NCI-H510A treated with DMSO at 0.1 percent for 48 hours (cell line): ENCODE results near the gene MCIDAS.
A peak's percentile ranks its signal among the peaks of the same experiment; 100 is the strongest.

ENCODE experiments used
- DNase-seq: peaks from one replicate; lab custom pipeline; 2025; lab: John Stamatoyannopoulos, UW

The MCIDAS gene

DNA sequence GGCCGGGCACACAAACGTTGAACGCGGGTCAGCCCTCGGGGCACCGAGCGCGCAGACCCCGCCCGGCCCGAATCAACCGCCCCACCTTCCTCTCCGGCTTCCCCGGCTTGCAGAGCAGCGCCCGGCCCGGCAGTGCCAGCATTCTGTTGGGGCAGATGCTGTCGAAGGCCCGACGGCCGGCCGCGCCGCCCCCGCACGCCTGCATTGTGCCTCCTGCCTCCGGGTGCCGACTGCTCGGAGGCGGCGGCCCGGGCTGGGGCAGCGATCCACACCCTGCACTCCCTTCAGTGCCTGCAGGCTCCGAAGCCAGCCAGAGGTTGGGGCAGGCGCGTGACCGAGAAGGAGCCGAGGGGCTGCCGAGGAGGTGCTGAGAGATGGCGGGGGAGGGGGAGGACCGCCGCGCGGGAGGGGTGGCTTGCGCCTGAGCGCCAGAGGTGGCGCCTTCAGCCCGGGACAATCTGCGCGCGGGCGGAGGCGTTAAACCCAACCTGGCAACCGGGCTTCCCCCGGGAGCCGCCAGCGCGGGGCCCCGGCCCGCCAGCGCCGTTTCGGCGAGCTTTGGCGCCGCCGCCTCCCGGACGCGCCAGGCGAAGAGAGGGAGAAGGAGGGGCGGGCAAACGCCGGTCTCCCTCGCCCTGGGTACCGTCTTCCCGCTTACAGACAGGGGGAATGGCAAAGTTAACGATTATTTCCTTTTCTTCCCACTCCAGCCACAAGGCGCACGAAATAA is at the start of gene MCIDAS:
TSS of gene MCIDAS (minus strand) at position 382 of the 730 bp plus-strand sequence. CDS start at position 205, 177 bp downstream.
- DNase-seq: peak; percentile 38

DNA sequence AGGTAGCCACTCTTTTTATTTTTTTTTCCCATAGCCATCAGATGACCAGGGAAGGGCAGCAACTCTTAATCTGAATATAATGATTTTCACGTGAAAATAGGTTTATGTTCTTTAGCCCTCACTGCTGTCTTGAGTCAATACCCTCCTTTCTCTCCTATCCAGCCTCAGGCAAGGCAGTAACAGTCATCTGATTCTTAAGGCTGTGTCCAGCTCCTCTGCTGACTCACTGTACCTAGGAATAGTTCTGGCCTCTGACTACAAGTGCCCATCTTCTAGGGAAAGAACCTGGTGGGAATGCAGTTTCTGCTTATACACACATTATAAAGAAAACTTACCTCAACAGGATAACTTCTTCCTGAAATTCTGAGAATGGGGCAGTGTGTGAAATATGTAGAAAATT is 49.7 kb upstream of the MCIDAS start:
- DNase-seq: no peak

DNA sequence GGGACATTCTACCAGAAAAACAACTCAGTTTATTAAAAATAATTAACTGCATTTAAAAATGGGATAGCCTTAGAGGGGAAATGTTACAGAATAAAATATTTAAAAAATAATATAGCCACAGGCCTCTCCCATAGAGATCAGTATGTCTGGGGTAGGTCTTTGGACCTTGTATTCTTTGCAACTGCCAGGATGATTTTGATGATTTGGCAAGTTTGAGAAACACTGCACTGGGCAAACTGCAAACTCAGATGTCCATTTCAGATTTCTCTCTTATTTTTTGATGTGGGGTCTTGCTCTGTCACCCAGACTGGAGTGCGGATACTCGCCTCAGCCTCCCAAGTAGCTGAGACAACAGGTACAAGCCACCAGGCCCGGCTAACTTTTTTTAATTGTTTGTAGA is 31.2 kb upstream of the MCIDAS start:
- no peak for DNase-seq

DNA sequence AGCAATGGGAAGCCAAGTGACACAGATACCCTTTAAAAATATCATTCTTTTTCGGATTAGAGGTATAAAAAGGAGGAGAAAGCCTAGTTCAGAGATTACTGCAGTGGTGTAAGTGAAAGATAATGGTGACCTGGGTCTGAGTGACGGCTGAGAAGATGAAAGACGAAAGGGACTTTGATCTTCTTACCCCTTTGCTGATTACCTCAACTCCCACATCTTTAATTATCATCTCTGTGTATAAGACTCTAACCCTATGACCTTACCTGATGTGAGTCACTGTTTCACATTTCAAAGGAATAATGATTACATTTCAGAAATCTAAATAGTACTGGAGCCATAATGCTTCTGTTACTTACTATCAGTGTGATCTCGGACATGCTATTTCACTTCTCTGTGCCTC is 27.7 kb upstream of the MCIDAS start:
- no peak for DNase-seq

DNA sequence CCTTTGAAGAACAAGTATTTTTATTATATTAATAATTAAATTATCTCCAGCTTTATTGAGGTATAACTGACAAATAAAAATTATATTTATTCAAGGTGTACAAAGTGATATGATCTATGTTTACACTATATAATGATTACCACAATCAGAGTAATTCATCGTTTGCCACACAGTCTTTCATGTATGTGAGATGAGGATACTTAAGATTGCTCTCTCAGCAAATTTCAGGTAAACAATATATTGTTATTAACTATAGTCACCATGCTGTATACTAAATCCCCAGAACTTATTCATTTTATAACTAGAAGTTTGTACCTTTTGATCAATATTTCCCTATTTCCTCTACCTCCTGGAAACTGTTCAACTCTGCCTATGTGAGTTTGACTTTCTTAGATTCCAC is 22.9 kb upstream of the MCIDAS start:
- DNase-seq: no peak

DNA sequence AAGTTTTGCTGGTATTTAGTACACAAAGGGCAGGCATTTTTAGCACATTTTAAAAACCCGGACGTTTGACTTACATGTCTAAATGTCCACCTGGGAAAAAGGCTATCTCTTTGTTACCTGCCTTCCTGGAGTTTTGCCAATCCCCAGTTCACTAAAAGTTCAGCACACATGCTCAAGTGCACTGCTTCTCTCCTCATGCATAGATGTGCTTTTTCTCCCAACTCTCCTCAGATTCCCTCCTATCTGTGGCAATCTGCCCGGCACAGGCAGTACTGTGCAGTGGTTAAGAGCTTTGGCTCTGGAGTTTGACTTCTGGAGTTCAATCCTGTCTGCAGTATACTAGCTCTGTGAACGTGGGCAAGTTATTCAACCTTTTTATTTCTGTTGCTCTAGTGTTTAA is 14.6 kb upstream of the MCIDAS start:
- peak; percentile 3 for DNase-seq

DNA sequence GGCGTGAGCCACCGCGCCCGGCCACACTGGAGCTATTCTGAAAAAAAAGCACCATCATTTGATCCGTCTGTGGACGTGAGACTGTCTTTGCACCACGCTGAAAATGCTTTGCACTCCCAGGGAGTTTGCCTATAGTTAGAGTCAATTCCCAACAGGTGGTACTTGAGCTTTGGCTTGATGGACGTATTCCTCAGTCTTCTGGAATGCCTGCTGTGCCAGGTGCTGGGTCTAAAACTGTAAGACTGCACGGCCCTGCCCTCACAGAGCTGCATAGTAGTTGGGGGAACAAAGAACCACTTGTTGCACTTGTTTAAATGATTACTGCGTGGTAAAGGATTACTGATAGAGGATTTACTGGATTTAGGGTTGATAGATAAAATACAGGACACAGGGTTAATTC is 9.7 kb upstream of the MCIDAS start:
- DNase-seq: no peak

DNA sequence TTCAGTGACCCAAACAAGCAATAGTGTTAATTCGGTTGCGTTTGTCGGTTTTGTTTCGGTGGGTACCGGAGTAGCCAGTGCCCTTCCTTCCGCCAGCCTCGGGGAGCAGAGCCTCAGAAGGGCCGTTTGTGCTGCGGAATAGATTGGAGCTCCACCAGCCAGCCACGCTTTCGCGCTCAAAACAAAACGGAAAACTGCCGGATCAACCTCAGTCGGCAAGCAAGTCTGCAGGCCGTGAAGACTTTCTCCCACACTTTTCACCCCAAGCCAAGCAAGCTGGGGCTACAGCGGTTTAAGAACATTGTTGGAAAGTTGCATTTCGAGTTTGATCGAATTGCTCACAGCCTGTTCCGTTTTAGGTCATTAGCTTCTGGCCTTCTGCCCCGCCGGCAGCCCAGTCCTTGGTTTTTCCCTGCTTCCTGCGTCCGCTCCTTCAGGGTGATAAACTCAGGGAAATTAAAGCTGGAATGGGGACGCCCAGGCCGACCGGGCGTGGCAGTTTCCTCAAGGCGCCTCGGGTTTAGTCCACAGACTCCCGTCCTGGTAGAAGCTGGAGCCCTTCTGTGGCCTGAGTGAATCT is 7.1 kb upstream of the MCIDAS start:
- DNase-seq: peak; percentile 52

DNA sequence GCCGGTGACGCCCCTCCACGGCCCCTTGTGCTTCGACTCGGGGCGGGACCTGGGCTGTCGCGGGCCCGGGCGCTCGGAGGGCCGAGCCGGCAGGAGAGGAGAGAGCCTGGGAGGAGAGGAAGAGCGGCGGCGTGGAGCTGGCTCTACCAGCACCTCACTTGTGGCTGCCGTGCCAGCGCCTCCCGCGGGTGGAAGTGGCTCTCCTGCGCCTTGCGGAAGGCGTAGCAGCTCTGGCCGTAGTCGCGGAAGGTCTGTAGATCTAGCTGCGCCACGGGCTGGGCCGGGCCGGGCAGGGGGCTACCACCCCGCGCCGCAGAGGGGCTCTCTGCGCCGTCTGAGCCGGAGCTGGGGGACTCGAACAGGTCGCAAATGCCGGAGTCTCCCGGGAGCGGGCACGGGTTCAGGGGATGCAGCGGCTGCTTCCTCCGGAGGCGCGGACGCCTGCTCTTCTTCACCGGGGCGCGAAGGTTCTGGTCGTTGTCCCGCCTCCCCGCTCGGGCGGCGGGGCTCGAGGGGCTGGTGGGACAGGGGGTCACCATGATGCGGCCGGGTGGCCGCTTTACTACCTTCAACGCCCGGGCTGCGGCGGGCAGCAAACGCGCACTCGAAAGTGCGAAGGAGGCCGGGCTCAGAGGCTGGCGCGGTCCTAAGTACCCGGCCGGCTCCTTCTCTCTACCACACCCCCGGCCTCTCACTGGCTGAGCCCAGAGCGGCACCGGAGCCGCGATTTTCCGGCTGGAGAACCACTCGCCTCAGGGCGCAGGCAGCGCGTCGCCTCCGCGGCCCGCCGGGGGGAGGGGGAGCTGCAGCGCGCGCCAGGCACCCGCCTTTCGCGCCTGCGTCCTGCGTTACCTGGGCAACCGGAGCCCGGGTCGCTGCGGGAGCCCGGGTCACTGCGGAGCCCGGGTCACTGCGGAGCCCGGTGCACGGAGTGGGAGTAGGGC is 6.1 kb upstream of the MCIDAS start, which contains the start of gene CCNO:
TSS of gene CCNO (minus strand) at position 624 of the 944 bp plus-strand sequence. CDS start at position 539, 85 bp downstream.
- DNase-seq: peak; percentile 48

DNA sequence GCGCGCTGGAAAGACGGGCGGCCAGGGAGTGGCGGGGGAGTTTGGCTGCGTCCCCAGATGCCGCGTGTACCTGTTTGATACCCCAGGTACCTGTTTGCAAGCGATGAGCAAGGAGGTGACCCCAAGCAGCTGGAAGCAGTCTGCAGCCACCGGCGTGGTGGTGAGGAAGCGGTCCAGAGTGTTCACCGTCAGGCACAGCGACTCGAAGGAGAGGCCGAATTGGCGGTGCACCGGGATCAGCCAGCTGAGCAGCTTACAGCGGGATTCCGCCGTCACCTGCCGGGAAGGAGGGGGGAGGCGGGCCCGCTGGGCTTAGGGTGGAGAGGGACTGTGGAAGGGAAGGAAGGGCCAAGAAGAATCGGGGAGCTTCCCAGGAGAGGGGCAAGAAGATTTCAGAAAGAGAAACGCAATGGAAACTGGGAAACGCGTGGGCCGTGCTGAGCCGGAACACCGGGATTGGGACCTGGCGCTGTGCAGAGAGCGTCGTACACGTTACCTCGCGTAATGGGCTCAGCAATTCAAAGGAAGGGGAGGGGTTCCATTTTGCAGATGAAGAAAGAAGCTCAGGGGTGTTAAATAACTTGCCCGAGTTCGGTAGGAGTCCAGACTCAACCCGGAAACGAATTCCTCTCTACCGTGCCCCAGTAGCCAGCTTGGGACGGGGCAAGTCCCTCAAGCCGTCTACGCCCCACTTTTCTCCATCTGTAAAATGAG is 5.3 kb upstream of the MCIDAS start:
- DNase-seq: peak; percentile 15

DNA sequence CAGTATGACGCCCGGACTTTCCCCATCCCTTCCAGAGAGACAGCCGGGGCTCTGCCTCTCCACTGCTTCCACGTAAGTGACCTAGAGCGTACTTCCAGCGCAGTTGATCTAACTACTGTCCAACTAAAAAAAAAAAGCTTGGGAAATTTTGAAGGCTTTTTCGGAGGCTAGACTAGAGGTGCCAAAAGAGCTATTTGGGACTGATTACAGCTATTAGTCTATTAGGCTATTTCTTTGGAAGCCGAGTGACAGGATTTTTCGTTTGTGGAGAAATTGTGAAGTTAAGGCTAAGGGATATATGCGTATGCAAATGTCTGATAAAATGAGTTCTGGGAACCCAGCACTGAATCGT is 4.8 kb upstream of the MCIDAS start:
- DNase-seq: no peak

DNA sequence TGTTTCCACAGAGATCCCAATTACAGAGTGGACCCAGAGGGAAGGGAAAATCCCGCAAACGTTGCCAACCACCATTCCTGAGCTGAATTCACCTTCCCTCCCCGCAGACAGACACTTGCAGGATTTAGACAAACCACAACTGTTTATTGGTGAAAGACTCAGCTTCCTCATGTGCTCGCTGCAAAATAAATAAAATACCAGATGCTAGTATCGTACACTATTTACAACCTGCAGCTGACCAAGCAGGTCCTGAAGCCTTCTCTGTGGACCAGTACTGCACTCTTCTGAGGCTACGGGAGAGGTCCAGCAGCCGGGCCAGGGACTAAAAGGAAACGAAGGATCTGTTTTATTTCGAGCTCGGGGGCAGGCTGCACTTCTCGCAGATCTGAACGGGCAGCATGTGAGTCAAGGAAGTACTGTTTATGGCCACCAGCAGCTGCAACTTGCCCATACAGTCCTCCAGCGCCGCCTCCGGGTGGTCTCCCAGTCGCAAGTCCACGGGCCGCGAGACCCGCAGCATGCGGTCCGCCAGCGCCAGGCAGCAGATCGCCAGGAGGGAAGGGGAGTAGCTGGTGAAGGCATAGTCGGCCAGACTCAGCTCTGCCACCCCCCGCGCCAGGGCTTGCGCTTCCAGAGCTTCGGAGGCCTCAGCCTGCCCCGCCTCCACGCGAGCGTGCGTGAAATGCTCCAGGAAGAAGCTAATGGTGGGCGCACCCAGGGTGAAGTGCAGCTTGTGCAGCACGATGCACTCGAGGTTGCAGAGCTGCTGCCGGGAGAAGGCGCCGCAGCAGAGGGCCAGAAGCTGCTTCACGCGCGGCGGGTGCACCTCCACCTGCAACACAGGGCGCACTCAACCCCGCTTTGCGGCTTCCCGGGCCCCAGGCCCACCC is 4.2 kb upstream of the MCIDAS start:
- no peak for DNase-seq

DNA sequence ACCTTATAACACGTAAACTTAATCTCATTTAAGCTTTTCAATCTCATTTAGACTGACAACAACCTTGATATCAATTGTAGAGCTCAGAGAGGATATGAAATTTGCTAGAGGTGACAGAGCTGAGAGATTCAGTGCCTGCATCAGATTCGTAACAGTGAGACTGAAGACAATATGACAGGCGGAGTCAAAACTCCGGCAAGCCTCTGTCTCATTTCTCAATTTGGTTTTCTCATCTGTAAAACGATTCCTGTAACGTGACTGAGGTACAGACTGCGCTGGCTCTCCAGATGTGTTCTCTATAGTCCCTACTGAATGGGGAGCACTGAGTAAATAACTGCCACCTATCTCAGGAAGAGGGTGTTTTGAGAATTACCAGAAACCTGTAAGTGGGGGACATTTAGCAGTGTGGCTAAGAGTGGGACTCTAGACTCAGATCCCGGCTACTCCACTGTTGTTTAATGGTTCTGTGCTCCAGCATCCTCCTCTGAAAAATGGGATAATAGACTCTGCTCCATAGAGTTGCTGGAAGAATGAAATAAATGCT is 3.0 kb upstream of the MCIDAS start:
- DNase-seq: no peak

DNA sequence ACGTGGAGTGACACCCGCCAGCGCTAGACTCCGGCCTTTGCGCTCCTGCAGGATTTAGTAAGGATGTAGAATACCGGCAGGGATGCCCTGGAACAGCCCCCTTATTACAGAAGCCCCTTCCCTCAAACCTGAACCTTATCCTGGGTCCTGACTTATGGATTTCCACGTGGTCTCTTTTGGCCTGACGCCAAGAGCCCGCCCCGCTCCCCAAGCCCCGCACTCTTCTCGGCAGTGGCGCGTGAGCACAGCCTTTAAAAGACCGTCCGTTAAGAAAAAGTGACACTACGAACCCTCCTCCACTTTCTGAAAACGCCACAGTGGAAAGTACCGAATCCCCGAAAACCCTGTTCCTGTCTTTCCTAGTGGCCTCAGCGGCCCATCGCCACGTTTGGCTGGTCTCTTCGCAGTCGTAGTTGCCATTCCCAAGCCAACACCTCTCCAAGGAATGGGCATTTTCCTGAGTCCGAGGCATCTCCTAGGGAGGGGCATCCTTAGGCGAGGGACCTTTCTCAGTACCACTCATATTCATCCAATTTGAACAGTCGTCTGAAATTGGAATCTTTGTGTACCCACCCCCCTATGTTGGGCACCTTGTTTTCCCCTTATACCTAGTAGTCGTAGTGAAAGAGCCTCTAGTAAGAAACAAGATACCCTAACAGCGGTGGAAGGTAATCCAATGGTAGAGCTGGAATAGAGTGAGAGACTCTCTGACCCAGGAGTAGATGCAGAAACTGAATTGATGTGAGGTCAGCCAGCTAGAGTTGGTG is 732 bp upstream of the MCIDAS start:
- no peak for DNase-seq

DNA sequence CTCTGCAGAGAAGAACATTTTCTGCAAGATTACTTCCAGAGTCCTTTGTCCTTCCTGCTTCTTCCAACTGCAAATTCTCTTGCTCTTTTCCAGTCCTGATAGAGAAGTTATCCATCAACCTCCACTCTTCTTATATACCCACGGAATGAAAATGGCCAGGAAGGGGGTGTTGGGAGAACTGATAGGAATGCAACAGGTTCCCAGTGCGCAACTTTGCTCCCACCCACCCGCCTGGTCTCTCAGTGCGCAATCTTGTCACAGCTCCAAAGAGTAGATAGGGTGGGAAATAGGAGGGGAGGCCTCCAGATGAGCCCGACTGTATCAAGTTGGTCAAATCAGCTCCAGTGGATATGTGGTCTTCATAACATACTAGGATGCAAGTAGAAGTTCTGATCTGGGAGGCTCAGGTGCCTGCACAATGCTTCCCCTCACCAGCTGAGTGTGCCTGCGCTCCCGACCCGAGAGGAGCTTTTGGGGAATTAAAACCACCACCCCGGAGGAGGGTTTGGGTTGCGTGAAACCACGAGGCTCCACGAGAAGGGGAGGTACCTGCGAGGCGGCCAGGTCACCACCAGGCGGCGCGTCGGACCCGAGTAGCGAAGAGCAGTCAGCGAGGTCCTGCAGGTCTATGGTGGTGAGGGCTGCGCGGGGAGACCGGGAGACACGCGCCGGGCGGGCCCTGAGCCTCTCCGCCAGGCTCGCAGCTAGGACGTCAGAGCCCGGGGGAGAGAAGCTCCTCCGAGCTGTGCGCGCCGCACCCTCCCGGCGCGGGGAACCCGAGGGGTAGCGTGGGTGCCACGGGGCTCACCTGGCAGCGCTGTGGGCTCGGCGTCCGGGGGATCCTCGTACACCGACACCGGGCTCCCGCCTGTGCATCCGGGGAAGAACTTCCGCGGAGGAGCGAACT is 835 bp downstream of the MCIDAS start:
- peak; percentile 26 for DNase-seq

DNA sequence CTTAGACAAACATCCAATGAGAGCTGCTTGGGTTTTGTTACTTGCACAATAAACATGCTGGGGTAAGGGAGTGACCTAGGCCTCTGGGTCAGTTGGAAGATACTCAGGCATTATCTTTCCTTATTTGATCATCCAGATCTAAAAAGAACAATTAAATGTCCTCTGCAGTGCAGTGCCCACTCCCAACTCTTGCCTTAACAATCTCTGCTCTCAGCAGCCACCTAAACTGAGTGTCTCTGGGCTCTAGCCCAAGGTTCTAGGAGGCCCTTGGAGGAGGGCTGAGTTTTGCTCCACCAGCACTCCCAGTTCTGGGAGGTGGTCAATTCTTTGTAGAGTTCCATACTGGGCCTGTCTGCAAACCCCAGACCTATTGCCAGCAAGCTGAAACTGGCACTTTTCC is 1.8 kb downstream of the MCIDAS start:
- no peak for DNase-seq

DNA sequence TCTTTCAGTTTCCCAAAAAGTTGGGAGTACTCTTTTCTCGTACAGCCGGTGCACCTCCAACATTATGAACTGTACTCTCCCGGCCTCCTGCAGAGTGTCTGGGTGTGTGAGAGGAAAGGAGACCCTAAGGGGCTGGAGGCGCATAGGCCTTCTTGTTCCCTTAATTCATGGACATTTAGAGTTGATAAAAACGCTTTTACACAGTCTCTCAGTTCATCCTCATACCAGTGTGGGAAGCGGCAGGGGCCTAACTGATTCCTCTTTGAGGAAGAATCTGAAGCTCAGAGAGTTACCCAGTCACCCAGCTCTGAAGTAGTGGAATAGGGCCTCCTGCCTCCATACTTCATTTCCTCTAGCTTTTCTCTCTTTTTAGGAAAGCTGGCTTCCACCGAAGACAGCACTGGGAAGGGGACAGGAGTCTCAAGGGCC is 3.3 kb downstream of the MCIDAS start:
- no peak for DNase-seq

DNA sequence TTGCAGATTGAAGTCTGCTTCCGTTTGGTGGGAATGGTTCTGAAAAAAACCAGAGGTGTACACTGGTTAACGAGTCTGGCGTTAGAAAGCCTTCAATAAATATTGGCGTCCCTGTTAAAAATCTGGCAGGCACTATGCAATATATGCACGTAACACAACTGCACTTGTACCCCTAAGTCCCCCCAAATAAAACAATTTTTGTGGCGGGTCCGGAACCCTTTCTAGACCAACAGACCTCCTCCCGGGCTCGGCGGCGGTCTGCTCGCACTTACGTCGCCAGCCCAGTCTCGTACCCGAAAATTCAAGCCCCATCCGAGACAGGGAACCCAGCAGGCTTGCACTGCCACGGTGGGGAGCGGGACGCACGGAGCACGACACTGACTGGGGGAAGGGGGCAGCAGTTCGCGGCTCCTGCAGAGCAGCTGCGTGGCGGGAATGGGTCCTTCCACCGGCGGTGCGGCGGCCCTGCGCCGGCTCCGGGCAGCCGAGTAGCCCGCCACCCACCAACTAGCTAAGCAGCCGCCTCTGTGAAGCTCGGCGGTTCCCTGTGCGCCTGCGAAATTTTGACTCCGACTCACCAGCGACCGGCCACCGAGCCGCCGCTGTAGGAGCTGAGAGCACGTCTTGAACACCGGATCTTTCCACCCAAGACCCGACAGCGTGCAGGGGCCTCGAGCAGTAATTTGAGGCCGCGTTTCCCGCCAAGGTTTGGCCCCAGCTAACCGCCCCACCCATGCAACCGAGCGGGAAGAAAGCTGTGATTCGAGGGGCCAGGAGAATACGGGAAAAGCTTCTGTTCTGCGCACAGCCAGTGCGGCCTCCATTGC is 3.9 kb downstream of the MCIDAS start:
- no peak for DNase-seq
